ENCODE measurements around the gene RFC3. TPM values are rescaled to one million over a fixed set of nuclear protein-coding genes. Genes with fewer than 3 reads are reported as not detected.
A peak's percentile ranks its signal among the peaks of the same experiment; 100 is the strongest.
"Not testable (repeated sequence)": the region's sequence is repeated elsewhere in the genome, so short reads cannot be mapped to it uniquely, and the experiment has no call there.

Gene RFC3
- total RNA-seq, 1 donor from 2014 or later: 23.9 TPM

DNA sequence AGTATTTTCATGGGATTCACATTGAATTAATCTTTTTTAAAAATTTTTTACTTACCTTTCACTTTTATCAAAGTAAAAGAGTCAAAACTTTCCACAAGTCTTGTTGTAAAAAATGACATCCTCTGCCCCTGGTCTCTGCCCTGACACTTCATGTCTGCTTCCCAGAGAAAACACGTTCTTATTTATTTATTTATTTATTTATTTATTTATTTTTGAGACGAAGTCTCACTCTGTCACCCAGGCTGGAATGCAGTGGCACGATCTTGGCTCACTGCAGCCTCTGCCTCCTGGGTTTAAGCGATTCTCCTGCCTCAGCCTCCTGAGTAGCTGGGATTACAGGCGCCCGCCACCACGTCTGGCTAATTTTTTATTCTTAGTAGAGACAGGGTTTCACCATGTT is 5.1 kb upstream of the RFC3 start:
- DNase-seq: not testable (repeated sequence)

GRCh38 chr13:33815011-33815550 is 2.9 kb upstream of the RFC3 start:
- DNase-seq: no peak

GRCh38 chr13:33816912-33817311 is 1.0 kb upstream of the RFC3 start:
- no peak for DNase-seq

- no peak for DNase-seq
Measured at GRCh38 chr13:33817513-33817900, 442 bp upstream of the RFC3 start.

GRCh38 chr13:33825083-33825482 is 7.1 kb downstream of the RFC3 start:
- no peak for DNase-seq

DNA sequence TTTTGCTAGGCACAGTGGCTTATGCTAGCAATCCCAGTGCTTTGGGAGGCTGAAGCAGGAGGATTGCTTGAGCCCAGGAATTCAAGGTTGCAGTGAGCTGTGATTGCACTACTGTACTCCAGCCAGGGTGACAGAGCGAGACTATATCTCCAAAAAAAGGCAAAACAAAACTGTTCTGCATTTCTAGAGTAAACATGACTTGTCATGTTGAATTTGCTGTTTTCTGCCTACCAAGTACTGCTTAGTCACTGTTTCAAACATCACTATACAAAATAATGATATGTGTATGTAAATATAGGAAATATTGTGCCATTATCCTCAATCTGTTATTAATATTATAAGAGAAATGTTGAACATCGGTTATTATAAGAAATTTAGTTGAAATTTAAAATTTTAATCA is 9.2 kb downstream of the RFC3 start:
- no peak for DNase-seq

DNA sequence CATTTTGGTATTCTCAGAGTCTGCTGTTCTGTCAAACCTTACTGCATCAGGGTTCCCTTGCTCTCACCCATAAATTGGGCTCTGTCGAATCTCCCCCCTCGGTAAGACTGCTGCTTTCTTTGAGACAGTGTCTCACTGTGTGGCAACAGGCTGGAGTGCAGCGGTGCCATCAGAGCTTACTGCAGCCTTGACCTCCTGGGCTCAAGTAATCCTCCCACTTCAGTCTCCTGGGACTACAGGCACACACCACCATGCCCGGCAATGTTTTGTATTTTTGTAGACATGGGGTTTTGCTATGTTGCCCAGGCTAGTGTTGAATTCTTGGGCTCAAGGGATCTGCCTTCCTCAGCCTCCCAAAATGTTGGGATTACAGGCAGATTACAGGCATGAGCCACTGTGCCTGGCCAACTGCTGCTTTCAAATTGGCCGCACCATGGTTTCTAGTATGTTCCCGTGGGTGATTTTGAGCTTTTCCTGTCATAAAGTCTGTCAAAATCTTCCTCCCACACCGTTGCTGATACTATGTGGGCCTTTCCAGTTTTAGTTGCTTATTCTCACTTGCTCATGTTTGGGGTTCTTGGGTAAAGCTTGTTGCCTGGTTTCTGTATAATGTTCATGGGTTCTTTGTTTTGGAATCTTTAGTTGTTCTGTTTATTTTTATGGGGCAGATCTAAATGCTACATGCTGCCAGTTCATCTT is 10.6 kb downstream of the RFC3 start:
- DNase-seq: no peak

DNA sequence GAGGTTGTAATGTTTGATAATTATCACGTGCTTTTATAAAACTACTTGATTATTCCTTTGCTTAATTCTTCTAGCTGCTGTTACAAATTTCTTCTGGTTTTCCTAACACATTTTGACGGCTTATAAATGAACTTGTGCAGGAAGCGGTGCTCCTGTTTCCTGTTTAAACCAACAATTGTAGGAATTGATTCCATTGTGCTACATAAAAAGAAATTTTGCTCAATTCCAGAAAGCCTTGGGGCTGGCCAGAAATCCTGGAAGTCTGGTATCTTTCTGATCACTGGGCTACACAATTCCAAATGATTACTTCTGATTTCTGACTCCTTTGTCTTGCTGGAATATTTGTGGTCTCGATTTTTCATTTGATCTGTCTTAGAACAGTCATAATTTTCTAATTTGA is 14.9 kb downstream of the RFC3 start:
- DNase-seq: no peak

GRCh38 chr13:33838647-33839046 is 20.7 kb downstream of the RFC3 start:
- peak; percentile 70 for DNase-seq

- no peak for DNase-seq
Measured at GRCh38 chr13:33840402-33840801, 22.5 kb downstream of the RFC3 start.

DNA sequence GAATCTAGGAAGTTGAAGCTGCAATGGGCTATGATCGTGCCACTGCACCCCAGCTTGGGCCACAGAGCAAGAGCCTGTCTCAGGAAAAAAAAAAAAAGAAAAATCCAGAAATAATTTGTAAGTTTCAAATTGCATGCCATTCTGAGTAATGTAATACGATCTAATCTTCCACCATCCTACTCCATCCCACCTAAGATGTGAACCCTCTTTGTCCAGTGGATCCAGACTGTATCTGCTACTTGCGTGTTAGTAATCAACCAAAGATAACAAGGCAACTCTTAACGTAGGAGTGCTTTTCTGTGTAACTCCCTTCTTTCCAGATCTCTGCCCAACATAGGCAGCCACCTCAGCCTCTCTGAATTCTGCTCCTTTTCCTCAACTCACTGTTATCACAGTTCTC is 24.3 kb downstream of the RFC3 start:
- no peak for DNase-seq

- no peak for DNase-seq
Measured at GRCh38 chr13:33842986-33843385, 25.0 kb downstream of the RFC3 start.

DNA sequence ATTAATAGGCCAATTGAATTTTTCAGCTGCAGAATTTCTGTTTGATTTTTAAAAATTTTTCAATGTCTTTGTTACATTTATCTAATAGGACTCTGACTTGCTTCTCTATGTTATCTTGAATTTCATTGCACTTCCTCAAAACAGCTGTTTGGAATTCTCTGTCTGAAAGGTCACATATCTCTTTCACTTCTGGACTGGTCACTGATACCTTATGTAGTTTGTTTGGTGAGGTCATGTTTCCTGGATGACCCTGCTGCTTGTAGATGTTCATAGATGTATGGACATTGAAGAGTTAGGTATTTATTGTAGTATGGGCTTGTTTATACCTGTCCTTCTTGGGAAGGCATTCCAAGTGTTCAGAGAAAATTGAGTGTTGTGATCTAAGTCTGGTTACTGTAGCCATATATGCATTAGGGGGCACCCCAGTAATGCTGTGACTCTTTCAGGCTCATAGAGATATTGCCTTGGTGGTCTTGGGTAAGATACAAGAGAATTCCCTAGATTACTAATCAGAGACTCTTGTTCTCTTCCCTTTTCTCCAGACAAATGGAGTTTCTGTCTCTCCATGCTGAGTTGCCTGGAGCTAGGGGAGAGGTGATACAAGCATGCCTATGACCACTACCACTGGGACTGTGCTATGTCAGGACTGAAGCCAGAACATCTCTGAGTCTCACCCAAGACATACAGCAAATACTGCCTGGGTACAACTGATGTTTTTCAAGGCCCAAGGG is 27.8 kb downstream of the RFC3 start:
- DNase-seq: no peak

- DNase-seq: no peak
Measured at GRCh38 chr13:33846303-33847062, 28.5 kb downstream of the RFC3 start.

GRCh38 chr13:33849211-33849610 is 31.3 kb downstream of the RFC3 start:
- no peak for DNase-seq

- no peak for DNase-seq
Measured at GRCh38 chr13:33855371-33855895, 37.5 kb downstream of the RFC3 start.

DNA sequence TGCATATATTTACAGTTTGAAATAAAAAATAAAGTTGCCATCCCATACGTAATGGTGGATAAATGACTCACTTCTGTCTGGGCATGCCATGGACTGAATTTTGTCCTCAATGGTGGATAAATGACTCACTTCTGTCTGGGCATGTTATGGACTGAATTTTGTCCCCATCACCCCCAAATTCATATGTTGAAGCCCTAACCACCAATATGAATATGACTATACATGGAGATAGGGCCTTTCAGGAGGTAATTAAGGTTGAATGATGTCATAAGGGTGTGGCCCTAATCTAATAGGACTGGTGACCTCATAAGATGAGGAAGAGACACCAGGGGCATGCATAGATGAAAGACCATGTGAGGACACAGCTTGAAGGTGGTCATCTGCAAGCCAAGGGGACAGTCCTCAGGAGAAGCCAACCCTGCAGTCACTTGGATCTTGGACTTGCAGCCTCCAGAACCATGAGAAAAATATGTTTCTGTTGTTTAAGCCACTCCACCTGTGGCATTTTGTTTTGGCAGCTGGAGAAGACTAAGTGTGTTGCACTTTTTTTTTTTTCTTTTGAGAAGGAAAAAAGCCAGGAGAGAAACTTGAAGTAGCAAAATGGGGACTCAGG is 41.8 kb downstream of the RFC3 start:
- DNase-seq: no peak

DNA sequence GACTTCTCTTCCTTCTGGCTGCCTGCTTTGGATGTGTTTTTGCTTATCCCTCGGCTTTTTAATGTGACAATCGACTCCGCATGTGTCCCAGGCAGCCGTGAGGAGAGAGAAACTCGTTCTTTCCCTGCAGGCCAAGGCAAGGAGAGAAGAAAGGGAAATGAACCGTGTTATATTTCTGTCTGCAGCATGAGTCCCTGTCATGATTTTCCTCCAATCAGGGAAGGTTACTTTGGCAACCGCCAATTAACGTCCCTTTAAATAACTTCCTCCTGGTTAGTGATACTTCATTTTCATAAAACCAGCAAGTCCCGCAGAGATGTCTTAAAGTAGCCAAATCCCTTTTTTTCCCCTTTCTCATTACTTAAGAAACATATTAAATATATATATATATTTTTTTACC is 42.6 kb downstream of the RFC3 start:
- DNase-seq: no peak

- no peak for DNase-seq
Measured at GRCh38 chr13:33862016-33862415, 44.1 kb downstream of the RFC3 start.

DNA sequence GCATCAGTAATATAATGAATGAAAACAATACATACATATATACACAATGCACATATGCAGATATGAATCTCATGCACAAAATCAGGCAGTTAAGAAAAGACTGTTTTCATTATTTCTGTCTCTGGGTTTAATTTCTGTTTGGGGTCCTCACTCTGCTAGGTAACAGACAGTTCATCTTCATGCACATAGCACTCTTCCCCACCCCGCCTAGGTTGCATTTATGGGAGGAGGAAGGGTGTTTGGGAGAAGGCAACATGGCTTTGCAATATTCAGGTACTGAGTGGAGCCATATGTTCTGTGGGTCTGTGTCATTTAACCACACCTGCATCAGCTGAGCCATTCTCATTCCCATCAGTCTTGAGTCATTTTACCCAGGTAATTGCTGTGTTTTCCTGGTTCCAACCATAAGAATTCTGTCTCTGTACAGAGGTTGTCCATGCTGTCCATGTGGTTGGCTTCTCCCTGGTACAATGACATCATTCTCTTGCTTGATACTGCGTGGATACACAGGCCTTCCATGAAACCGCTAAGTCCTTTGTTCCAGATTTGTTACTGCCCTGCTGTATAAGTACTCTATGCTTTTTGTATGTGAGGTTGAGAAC is 45.3 kb downstream of the RFC3 start:
- no peak for DNase-seq

GRCh38 chr13:33865945-33866344 is 48.0 kb downstream of the RFC3 start:
- no peak for DNase-seq

GRCh38 chr13:33867472-33867871 is 49.5 kb downstream of the RFC3 start:
- no peak for DNase-seq
